ENCODE results near the gene TEX264. TPM values are rescaled to one million over a fixed set of nuclear protein-coding genes. Genes with fewer than 3 reads are reported as not detected.

TEX264 gene
- polyA plus RNA-seq, 1 donor: 28.9 TPM

- DNase-seq: no peak
Observed at GRCh38 chr3:51675201-51675611, 4.2 kb downstream of the TEX264 start.

GRCh38 chr3:51676102-51676640 is 5.1 kb downstream of the TEX264 start:
- DNase-seq: no peak

- DNase-seq: no peak
Observed at GRCh38 chr3:51677358-51677757, 6.3 kb downstream of the TEX264 start.

- DNase-seq: no peak
Observed at GRCh38 chr3:51678186-51678585, 7.1 kb downstream of the TEX264 start.

GRCh38 chr3:51678641-51679040 is 7.6 kb downstream of the TEX264 start:
- DNase-seq: no peak

GRCh38 chr3:51679318-51679717 is 8.3 kb downstream of the TEX264 start:
- DNase-seq: no peak

- DNase-seq: no peak
Observed at GRCh38 chr3:51679777-51680176, 8.7 kb downstream of the TEX264 start.

GRCh38 chr3:51680196-51680595 is 9.1 kb downstream of the TEX264 start:
- no peak for DNase-seq

- no peak for DNase-seq
Observed at GRCh38 chr3:51680663-51681230, 9.7 kb downstream of the TEX264 start.

- DNase-seq: no peak
Observed at GRCh38 chr3:51681453-51681852, 10.4 kb downstream of the TEX264 start.

- DNase-seq: peak; percentile 64
Observed at GRCh38 chr3:51682079-51682478, 11.0 kb downstream of the TEX264 start.

- no peak for DNase-seq
Observed at GRCh38 chr3:51682526-51682925, 11.5 kb downstream of the TEX264 start.

GRCh38 chr3:51683566-51683965 is 12.5 kb downstream of the TEX264 start:
- no peak for DNase-seq

- DNase-seq: no peak
Observed at GRCh38 chr3:51684971-51685751, 14.1 kb downstream of the TEX264 start.

GRCh38 chr3:51686056-51686455 is 15.0 kb downstream of the TEX264 start:
- DNase-seq: no peak

GRCh38 chr3:51686512-51687215 is 15.6 kb downstream of the TEX264 start:
- peak; percentile 20 for DNase-seq

GRCh38 chr3:51687431-51688205 is 16.6 kb downstream of the TEX264 start:
- no peak for DNase-seq

- no peak for DNase-seq
Observed at GRCh38 chr3:51688206-51688600, 17.2 kb downstream of the TEX264 start.

- DNase-seq: no peak
Observed at GRCh38 chr3:51691021-51691420, 20.0 kb downstream of the TEX264 start.

GRCh38 chr3:51691949-51692348 is 20.9 kb downstream of the TEX264 start:
- no peak for DNase-seq

GRCh38 chr3:51692980-51693395 is 21.9 kb downstream of the TEX264 start:
- no peak for DNase-seq

- no peak for DNase-seq
Observed at GRCh38 chr3:51696954-51697353, 25.9 kb downstream of the TEX264 start.

- no peak for DNase-seq
Observed at GRCh38 chr3:51698209-51698608, 27.2 kb downstream of the TEX264 start.
